Keratinocyte (primary cell): ENCODE results near the gene LSM12. TPM values are rescaled to one million over a fixed set of nuclear protein-coding genes. Genes with fewer than 3 reads are reported as not detected.

ENCODE experiments used
- DNase-seq: peaks from one replicate; pipeline ENCODE4 v3.0.0-alpha.2; 2011; ENCODE audit warnings: low read depth, missing footprints, low spot score
- FAIRE-seq: peaks from 2 replicates; lab custom pipeline; 2011; peaks lifted over from hg19 to GRCh38; lab: Jason Lieb, UNC
- H2AFZ ChIP-seq: 2 replicates; pipeline ENCODE4 v1.6.0; 2012; ENCODE audit warnings: low read length, control low read depth, inconsistent platforms; ENCODE audit not compliant: control insufficient read depth
- H3K27ac ChIP-seq: 2 replicates; pipeline ENCODE4 v1.5.1; 2011; ENCODE audit warnings: low read length; ENCODE audit not compliant: control insufficient read depth, insufficient read depth
- H3K27me3 ChIP-seq: 3 replicates; pipeline ENCODE4 v1.6.0; 2011; ENCODE audit warnings: low read length; ENCODE audit not compliant: control insufficient read depth, insufficient read depth; ENCODE audit errors: extremely low read depth
- H3K36me3 ChIP-seq, 2 experiments: 2 replicates in 1 of 2; 3 replicates in 1 of 2; pipeline ENCODE4 v1.5.1; 2011; ENCODE audit warnings: low read length in 2 of 2, mild to moderate bottlenecking in 1 of 2; ENCODE audit not compliant: control insufficient read depth in 2 of 2, insufficient read depth in 2 of 2; ENCODE audit errors: extremely low read depth in 1 of 2
- H3K4me1 ChIP-seq: 3 replicates; pipeline ENCODE4 v1.5.1; 2011; ENCODE audit warnings: low read length; ENCODE audit not compliant: control insufficient read depth, insufficient read depth; ENCODE audit errors: extremely low read depth
- H3K4me2 ChIP-seq: 3 replicates; pipeline ENCODE4 v1.6.0; 2011; ENCODE audit warnings: low read depth, low read length; ENCODE audit not compliant: control insufficient read depth, insufficient read depth; ENCODE audit errors: extremely low read depth
- H3K4me3 ChIP-seq, 3 experiments: fragments of 200-600 bp in 1 of 3; sonication (generic) in 1 of 3; 2 replicates in 2 of 3; 3 replicates in 1 of 3; pipeline ENCODE4 v1.5.1; 2011 to 2016; ENCODE audit warnings: low read length in 3 of 3, mild to moderate bottlenecking in 3 of 3, control low read depth in 2 of 3, inconsistent platforms in 1 of 3, low read depth in 1 of 3, mixed read lengths in 1 of 3, mixed run types in 1 of 3, moderate library complexity in 1 of 3; ENCODE audit not compliant: control insufficient read depth in 2 of 3, insufficient read depth in 2 of 3; ENCODE audit errors: extremely low read depth in 1 of 3
- H3K79me2 ChIP-seq: 2 replicates; pipeline ENCODE4 v1.6.0; 2012; ENCODE audit warnings: low read length; ENCODE audit not compliant: control insufficient read depth, insufficient read depth
- H3K9ac ChIP-seq: 3 replicates; pipeline ENCODE4 v1.6.0; 2011; ENCODE audit warnings: low read length; ENCODE audit not compliant: control insufficient read depth, insufficient read depth; ENCODE audit errors: extremely low read depth
- H3K9me1 ChIP-seq: 3 replicates; pipeline ENCODE4 v1.6.0; 2011; ENCODE audit warnings: low read length; ENCODE audit not compliant: control insufficient read depth, insufficient read depth; ENCODE audit errors: extremely low read depth
- H3K9me3 ChIP-seq: 2 replicates; pipeline ENCODE4 v1.5.1; 2012; ENCODE audit warnings: low read depth, low read length; ENCODE audit not compliant: control insufficient read depth
- H4K20me1 ChIP-seq: 3 replicates; pipeline ENCODE4 v1.6.0; 2011; ENCODE audit warnings: low read length; ENCODE audit not compliant: control insufficient read depth, insufficient read depth; ENCODE audit errors: extremely low read depth
- EZH2 ChIP-seq: IDR thresholded peaks from one replicate; pipeline ENCODE4 v1.6.1; 2012; ENCODE audit warnings: inconsistent platforms, mild to moderate bottlenecking, low read length, moderate library complexity
- dilution Hi-C: fragments of 300-500 bp; cut with MboI; formaldehyde crosslinking; loops from one replicate; pipeline ENCODE4 v1.7.0; 2020; ENCODE audit warnings: low sequenced_read_pairs; ENCODE audit not compliant: extremely low pct_ligation_motif_present
- polyA plus RNA-seq, 5 experiments: library from polyadenylated mRNA; depleted of rRNA in 3 of 5; stranded (reverse) in 3 of 5; stranded (forward) in 1 of 5; unstranded in 1 of 5; fragments of >200 nt; gene quantifications; 1 replicate in 1 of 5; 2 replicates in 3 of 5; 3 replicates in 1 of 5; pipeline versions ENCODE4 v1.2.1 to v1.2.3, GENCODE V29; 2011 to 2012; ENCODE audit warnings: missing spikeins in 2 of 5, low read depth in 1 of 5, low replicate concordance in 1 of 5
- TF ChIP-seq, protein P1 (sequence below), 3 experiments: IDR thresholded peaks in 1 of 3; conservative IDR thresholded peaks in 1 of 3; optimal IDR thresholded peaks in 1 of 3; 2 replicates in 2 of 3; 3 replicates in 1 of 3; pipeline versions ENCODE3 to v1.5.1; 2011; ENCODE audit warnings: low read length in 3 of 3, mild to moderate bottlenecking in 3 of 3, moderate library complexity in 2 of 3, control low read depth in 1 of 3, inconsistent platforms in 1 of 3; ENCODE audit not compliant: insufficient read depth in 2 of 3; ENCODE audit errors: extremely low read depth in 1 of 3

LSM12 gene
- polyA plus RNA-seq, 1 donor (not counting 4 experiments of a cell fraction or from before 2014, with no cell fraction given), result 49.5 TPM

DNA sequence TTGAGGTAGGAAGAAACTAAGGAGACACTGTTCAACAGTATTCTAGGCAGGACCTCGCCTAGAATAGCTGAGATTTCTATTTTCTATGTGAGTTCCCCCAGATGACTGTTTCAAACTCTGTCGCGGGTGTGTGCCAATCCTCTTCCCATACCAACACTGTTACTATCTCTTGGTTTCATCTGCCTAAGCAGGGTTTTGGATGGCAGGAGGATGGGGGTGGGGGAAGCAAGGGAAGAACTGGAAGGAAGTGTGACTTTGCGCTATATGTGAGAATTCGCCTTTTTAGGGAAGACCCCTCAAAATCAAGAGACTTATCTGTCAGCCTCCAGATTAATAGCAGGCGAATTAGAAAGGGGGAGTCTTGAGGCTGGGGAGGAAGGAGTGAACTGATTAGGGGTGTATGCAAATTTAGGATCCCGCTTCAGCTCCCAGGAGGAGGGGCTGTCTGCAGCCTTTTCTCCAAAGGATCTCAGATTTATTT, 3.5 kb upstream of the LSM12 start:
- Histone ChIP-seq H2AFZ (peak overlapping the region; percentile 77), H3K27ac (peak overlapping the region; percentile 81), H3K36me3 (peaks cover 7 to 9% of the 10 kb centered on the region in 2 experiments), H3K9me1 (no peaks in the 10 kb centered on the region), H3K4me2 (peak overlapping the region; percentile 52), H3K4me3 (peak overlapping the region; percentile 58 to 70 (median 63)), H3K9me3 (no peaks in the 10 kb centered on the region), H4K20me1 (no peaks in the 10 kb centered on the region), H3K79me2 (peaks cover 14% of the 10 kb centered on the region), H3K4me1 (peaks cover 16% of the 10 kb centered on the region), H3K27me3 (no peaks in the 10 kb centered on the region), H3K9ac (peak overlapping the region; percentile 91)
- dilution Hi-C loops, result no loop called here
- FAIRE-seq (no peak), DNase-seq (no peak)
- TF ChIP-seq, protein P1, sequence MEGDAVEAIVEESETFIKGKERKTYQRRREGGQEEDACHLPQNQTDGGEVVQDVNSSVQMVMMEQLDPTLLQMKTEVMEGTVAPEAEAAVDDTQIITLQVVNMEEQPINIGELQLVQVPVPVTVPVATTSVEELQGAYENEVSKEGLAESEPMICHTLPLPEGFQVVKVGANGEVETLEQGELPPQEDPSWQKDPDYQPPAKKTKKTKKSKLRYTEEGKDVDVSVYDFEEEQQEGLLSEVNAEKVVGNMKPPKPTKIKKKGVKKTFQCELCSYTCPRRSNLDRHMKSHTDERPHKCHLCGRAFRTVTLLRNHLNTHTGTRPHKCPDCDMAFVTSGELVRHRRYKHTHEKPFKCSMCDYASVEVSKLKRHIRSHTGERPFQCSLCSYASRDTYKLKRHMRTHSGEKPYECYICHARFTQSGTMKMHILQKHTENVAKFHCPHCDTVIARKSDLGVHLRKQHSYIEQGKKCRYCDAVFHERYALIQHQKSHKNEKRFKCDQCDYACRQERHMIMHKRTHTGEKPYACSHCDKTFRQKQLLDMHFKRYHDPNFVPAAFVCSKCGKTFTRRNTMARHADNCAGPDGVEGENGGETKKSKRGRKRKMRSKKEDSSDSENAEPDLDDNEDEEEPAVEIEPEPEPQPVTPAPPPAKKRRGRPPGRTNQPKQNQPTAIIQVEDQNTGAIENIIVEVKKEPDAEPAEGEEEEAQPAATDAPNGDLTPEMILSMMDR (optimal IDR thresholded peaks at IDR 0.05 in 1 of 3, IDR thresholded peaks at IDR 0.05 in 1 of 3, conservative IDR thresholded peaks at IDR 0.05 in 1 of 3; ENCODE audit: extremely low read depth in 1 of 3, insufficient read depth in 2 of 3, low read length in 3 of 3), result no peak
- TF ChIP-seq EZH2, result no peak

- H3K9ac ChIP-seq, result no peak overlapping the region
- H3K9me3 ChIP-seq, result no peaks in the 10 kb centered on the region
- dilution Hi-C loops, result no loop called here
- no peak overlapping the region for H3K4me3 ChIP-seq
- no peaks in the 10 kb centered on the region for H3K9me1 ChIP-seq
- peak overlapping the region; percentile 39 for H2AFZ ChIP-seq
- H3K79me2 ChIP-seq, result peaks cover 38% of the 10 kb centered on the region
- H3K4me2 ChIP-seq, result no peak overlapping the region
- H3K27ac ChIP-seq, result no peak overlapping the region
- no peaks in the 10 kb centered on the region for H4K20me1 ChIP-seq
- H3K4me1 ChIP-seq, result peaks cover 19% of the 10 kb centered on the region
- DNase-seq, result no peak
- H3K27me3 ChIP-seq, result no peaks in the 10 kb centered on the region
- peaks cover 3 to 9% of the 10 kb centered on the region in 2 experiments for H3K36me3 ChIP-seq
- FAIRE-seq, result no peak
- TF ChIP-seq, protein P1 (optimal IDR thresholded peaks at IDR 0.05 in 1 of 3, IDR thresholded peaks at IDR 0.05 in 1 of 3, conservative IDR thresholded peaks at IDR 0.05 in 1 of 3; ENCODE audit: extremely low read depth in 1 of 3, insufficient read depth in 2 of 3, low read length in 3 of 3), result no peak
Measured at GRCh38 chr17:44067545-44067940, 1.1 kb upstream of the LSM12 start.
